ENCODE measurements around the gene NKAIN1.
"Not testable (repeated sequence)": the region's sequence is repeated elsewhere in the genome, so short reads cannot be mapped to it uniquely, and the experiment has no call there.

The NKAIN1 gene

DNA sequence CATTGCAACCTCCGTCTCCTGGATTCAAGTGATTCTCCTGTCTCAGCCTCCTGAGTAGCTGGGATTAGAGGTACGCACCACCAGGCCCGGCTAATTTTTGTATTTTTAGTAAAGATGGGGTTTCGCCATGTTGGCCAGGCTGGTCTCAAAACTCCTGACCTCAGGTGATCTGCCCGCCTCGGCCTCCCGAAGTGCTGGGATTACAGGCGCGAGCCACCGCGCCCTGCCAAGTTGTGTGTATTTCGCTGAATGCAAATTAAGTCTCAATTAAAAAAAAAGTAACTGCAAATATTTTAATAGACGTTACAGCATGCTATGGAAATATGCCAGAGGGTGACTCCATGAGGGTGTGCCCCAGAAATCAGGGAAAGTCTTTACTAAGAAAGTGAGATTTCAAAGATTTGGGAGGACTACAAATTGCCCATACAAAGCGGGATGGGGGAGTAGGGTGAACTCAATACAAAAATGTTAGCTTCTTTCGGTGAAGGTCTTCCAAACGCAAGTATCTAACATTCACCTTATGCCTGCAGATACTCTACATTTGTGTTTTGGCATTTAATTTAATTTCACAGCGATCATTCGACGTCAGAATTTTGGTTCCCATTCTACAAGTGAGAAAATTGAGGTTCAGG, 85.6 kb downstream of the NKAIN1 start:
- DNase-seq (ENCODE audit: low read depth in 2 of 2, low spot score in 1 of 2), result no peak

DNA sequence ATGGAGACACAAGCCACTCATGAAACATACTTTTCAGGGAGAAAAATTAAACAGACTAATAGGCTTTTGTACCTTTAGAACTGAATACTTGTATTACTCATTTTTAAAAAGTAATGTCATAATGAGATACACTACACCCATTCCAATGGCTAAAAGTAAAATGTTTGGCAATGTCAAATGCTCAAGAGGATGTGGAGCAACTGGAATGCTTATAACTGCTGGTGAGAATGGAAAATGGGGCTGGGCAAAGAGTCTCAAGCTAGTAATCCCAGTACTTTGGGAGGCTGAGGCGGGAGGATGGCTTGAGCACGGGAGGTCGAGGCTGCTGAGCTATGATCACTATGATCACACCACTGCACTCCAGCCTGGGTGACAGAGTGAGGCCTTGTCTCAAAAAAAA, 86.3 kb downstream of the NKAIN1 start:
- DNase-seq (ENCODE audit: low read depth in 2 of 2, low spot score in 1 of 2), result no peak

DNA sequence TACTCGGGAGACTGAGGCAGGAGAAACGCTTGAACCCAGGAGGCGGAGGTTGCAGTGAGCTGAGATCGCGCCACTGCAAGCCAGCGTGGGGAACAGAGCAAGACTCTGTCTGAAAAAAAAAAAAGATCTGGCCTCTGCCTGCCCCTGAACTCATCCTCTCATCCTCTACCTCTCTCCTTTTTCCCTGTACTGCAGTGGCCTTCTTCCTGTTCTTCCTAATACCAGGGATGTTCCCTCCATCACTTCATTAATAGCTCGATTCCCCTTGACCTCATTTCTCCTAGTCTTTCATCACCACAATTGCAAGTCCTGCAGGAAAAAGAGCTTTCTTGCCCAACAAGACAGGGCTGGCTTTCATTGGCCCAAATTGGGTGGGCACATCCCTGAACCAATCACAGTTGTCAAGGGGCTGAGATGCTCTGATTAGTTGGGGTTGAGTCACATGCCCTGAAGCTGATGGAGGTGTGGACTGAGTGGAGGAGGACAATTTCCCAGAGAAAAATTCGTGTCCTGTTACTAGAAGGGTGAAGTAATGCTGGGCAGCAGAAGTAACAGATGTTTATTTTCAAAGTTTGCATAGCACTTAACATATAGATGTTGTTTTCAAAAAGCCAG, 87.4 kb downstream of the NKAIN1 start:
- DNase-seq (ENCODE audit: low read depth in 2 of 2, low spot score in 1 of 2), result no peak

DNA sequence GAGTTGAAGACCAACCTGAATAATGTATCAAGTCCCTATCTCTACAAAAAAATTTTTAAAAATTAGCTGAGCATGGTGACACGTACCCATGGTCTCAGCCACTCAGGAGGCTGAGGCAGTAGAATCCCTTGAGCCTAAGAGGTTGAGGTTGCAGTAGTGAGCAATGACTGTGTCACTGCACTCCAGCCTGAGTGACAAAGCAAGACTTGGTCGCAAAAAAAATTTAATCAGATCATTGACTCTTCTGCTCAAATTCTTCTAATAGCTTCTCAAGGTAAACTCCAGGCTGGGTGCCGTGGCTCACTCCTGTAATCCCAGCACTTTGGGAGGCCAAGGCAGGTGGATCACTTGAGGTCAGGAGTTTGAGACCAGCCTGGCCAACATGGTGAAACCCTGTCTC, 88.3 kb downstream of the NKAIN1 start:
- DNase-seq (ENCODE audit: low read depth in 2 of 2, low spot score in 1 of 2), result no peak

DNA sequence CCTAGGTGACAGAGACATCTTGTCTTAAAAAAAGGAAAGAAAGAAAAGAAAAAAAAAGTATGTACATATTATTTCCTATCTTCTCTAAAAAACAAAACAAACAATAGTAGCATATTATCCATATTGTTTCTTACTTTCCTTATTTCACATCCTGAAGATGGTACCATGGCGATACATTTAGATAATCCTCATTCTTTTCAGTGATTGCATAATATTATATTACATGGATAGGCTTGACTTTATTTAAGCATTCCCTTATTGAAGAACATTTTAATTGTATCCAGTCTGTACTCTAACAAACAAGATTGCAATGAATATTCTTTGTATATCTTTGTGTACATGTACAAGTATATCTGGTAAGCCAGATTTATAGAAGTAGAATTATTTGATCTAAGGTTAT, 91.3 kb downstream of the NKAIN1 start:
- DNase-seq (ENCODE audit: low read depth in 2 of 2, low spot score in 1 of 2), result no peak

DNA sequence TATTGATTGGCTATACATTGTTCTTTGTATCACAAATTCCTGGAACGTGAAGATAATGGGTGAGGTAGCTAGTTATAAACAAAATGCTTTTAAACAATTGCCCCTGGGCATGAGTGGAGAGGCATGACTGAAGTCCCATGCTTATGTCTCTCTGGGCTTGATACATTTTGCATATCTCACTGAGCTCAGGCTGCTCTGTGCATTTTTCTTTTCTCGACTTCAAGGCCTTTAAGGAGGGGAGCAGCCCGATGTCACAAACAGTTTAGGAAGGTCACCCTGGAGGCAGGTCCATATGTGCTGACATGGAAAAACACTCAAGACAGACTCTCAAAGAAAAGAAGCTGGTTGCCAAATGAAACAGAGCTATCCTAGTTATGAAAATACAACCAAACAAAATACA, 94.0 kb downstream of the NKAIN1 start:
- no peak for DNase-seq (ENCODE audit: low read depth in 2 of 2, low spot score in 1 of 2)

DNA sequence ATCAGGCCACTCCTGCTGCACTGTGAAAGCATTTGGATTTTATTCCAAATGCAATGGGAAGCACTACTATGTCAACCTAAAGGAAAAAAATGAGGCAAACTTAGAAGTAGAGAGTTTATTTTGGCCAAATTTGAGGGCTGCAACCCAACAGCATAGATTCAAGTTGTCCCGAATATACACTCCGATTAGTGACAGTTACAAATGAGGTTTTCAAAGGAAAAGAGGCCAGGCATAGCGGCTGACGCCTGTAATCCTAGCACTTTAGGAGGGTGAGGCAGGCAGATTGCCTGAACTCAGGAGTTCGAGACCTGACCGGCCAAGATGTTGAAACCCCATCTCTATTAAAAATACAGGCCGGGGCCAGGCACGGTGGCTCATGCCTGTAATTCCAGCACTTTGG, 95.2 kb downstream of the NKAIN1 start:
- no peak for DNase-seq (ENCODE audit: low read depth in 2 of 2, low spot score in 1 of 2)

DNA sequence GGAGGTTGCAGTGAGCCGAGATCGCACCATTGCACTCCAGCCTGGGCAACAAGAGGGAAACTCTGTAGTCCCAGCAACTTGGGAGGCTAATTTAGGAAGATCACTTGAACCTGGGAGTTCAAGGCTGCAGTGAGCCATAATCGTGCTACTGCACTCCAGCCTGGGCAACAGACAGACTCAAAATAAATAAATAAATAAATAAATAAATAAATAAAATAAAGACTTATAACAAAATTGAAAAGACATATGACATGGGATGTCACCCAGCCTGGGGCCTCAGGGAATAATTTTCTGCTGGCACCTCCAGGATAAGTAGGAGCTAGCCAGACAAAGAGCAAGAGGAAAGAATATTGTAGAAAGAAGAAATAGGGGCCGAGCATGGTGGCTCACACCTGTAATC, 96.2 kb downstream of the NKAIN1 start:
- DNase-seq (ENCODE audit: low read depth in 2 of 2, low spot score in 1 of 2), result no peak

DNA sequence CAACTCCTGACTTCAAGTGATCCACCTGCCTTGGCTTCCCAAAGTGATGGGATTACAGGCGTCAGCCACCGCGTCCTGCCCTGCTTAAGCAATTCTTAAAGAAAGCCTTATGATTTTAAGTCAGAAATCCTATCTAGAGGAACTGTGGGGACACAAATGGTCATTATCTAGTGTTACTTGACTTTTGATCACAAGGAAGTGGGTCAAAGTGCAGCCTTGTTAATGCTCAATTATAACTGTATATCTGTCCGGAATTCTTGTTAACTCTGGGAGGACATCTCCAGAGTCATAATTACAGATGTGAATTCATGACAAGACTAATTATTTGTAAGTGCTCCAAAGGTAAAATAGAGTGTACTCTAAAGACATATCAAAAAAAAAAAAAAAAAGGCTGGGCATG, 97.3 kb downstream of the NKAIN1 start:
- no peak for DNase-seq (ENCODE audit: low read depth in 2 of 2, low spot score in 1 of 2)

DNA sequence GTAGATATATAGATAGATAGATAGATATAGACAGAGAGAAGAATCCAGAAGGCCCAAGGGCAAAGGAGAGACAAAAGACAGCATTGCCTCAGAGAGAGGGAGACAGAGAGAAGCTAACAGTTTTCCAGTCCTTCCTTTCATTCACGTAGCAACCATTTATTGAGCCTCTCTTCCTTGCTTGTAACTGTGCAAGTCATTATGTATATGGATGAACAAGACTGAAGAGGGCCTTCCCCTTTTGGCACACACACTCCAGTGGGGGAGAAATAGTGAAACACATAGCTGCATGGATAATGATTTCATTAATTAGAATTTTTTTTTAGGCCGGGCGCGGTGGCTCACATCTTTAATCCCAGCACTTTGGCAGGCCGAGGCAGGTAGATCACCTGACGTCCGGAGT, 99.4 kb downstream of the NKAIN1 start:
- no peak for DNase-seq (ENCODE audit: low read depth in 2 of 2, low spot score in 1 of 2)

DNA sequence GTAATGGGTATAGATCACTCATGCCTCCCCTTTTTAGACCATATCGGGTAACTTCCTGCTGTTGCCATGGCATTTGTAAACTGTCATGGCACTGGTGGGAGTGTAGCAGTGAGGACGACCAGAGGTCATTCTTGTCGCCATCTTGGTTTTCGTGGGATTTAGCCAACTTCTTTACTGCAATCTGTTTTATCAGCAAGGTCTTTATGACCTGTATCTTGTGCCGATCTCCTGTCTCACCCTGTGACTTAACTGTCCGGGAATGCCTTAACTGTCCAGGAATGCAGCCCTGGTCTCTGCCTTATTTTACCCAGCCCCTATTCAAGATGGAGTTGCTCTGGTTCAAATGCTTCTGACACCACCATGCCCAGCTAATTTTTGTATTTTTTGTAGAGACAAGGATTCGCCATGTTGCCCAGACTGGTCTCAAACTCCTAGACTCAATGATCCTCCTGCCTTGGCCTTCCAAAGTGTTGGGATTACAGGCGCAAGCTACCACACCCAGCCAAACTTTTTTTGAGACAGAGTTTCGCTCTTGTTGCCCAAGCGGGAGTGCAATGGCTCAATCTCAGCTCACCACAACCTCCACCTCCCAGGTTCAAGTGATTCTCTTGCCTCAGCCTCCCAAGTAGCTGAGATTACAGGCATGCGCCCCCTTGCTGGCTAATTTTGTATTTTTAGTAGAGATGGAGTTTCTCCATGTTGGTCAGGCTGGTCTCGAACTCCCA, 100.7 kb downstream of the NKAIN1 start:
- DNase-seq (ENCODE audit: low read depth in 2 of 2, low spot score in 1 of 2), result not testable (repeated sequence)

DNA sequence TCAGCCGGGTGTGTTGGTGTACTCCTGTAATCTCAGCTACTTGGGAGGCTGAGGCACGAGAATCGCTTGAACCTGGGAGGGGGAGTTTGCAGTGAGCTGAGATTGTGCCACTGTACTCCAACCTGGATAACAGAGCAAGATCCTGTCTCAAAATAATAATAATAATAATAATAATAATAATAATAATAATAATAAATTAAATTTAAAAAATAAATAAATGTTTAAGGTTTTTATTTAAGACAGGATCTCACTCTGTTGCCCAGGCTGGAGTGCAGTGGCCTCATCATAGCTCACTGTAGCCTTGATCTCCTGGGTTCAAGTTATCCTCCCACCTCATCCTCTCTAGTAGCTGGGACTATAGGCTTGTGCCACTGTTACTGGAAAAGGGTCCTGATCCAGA, 101.8 kb downstream of the NKAIN1 start:
- DNase-seq (ENCODE audit: low read depth in 2 of 2, low spot score in 1 of 2), result not testable (repeated sequence)

DNA sequence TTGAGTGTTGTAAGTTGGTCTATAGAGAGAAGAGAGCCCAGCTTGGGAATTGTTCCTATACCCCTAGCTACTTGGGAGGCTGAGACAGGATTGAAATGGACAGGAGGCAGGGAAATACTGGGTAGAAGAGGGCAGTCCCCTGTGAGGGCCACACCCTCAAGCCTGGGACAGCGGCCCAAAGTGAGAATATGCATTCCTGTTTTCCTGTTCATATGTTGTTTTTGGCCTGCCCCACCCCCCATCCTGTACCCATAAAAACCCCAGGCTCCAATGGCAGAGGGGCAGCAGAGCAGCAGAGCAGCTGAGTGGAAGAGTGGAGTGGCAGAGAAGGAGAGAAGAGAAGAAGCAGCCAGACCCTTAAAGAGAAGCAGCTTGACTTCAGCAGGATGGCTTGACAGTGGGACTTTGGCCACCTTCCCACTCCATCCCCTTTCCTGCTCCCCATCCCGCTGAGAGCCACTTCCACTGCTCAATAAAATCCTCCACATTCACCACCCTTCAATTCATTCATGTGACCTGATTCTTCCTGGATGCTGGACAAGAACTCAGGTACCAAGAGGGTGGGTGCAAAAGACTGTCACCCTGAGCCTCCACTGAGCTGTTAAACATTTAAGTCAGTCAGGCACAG, 103.6 kb downstream of the NKAIN1 start:
- DNase-seq (ENCODE audit: low read depth in 2 of 2, low spot score in 1 of 2), result no peak

DNA sequence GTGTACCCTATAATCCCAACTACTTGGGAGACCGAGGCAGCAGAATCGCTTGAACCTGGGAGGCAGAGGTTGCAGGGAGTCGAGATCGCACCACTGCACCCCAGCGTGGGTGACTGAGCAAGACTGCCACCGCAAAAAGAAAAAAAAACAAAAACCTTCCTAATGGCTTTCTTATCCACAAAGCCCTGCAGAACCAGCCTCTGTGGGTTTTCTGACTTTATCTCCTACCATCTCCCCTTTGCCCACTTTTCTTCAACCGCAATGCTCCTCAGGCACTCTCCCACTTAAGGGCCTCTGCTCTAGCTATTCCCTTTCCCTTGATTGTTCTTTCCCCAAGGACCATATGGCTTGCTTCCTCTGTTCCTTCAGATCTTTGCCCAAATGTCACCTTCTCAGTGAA, 106.3 kb downstream of the NKAIN1 start:
- no peak for DNase-seq (ENCODE audit: low read depth in 2 of 2, low spot score in 1 of 2)

Data from stimulated activated CD8-positive, alpha-beta memory T cell treated with anti-CD3 and anti-CD28 coated beads, Interleukin-4, amount 100 ng/mL, for 4 hours (primary cell).